Left forelimb (tissue), 1 donor: ENCODE data around the gene PGBD1.

Experiments
- DNase-seq: peaks from one replicate; pipeline ENCODE4 v3.0.0-alpha.2; 2018; ENCODE audit warnings: low spot score

The PGBD1 gene

GRCh38 chr6:28281288-28282064 is at the start of gene PGBD1:
PGBD1 (plus strand) TSS chr6:28281572; CDS start chr6:28283814, 2,242 bp downstream.
- peak; percentile 83 for DNase-seq

- DNase-seq, result no peak
These were observed 48.6 kb upstream of the PGBD1 start for GRCh38 chr6:28232785-28233184.

GRCh38 chr6:28235912-28236452 is 45.4 kb upstream of the PGBD1 start:
- DNase-seq, result no peak

GRCh38 chr6:28239636-28240035 is 41.7 kb upstream of the PGBD1 start:
- DNase-seq, result no peak

- no peak for DNase-seq
These were observed 40.9 kb upstream of the PGBD1 start for GRCh38 chr6:28240471-28240870.

GRCh38 chr6:28243946-28244345 is 37.4 kb upstream of the PGBD1 start:
- no peak for DNase-seq

GRCh38 chr6:28245206-28245941 is 36.0 kb upstream of the PGBD1 start:
- no peak for DNase-seq

GRCh38 chr6:28248916-28249315 is 32.5 kb upstream of the PGBD1 start:
- no peak for DNase-seq

GRCh38 chr6:28250747-28251146 is 30.6 kb upstream of the PGBD1 start:
- no peak for DNase-seq

- no peak for DNase-seq
These were observed 29.7 kb upstream of the PGBD1 start for GRCh38 chr6:28251661-28252008.

GRCh38 chr6:28252009-28252975 is 29.1 kb upstream of the PGBD1 start, which contains the start of gene ZKSCAN4:
ZKSCAN4 (minus strand) TSS chr6:28252269; CDS start chr6:28251980, 289 bp downstream.
- DNase-seq, result peak; percentile 79

GRCh38 chr6:28254121-28254519 is 27.3 kb upstream of the PGBD1 start:
- DNase-seq, result no peak

GRCh38 chr6:28257042-28257441 is 24.3 kb upstream of the PGBD1 start:
- DNase-seq, result no peak

- peak; percentile 75 for DNase-seq
These were observed 22.2 kb upstream of the PGBD1 start, which contains the start of gene NKAPL for GRCh38 chr6:28258877-28259777. NKAPL (plus strand) TSS chr6:28259297; CDS start chr6:28259372, 75 bp downstream.

- DNase-seq, result no peak
These were observed 17.4 kb upstream of the PGBD1 start for GRCh38 chr6:28263922-28264321.

- DNase-seq, result no peak
These were observed 16.5 kb upstream of the PGBD1 start for GRCh38 chr6:28264834-28265401.

GRCh38 chr6:28266563-28266961 is 14.8 kb upstream of the PGBD1 start:
- DNase-seq, result no peak

GRCh38 chr6:28266962-28267694 is 14.2 kb upstream of the PGBD1 start, which contains the start of gene ZSCAN26:
ZSCAN26 (plus strand) TSS chr6:28267143; CDS start chr6:28271920, 4,777 bp downstream.
- DNase-seq, result peak; percentile 87

- no peak for DNase-seq
These were observed 13.7 kb upstream of the PGBD1 start for GRCh38 chr6:28267695-28268059.

GRCh38 chr6:28269492-28269891 is 11.9 kb upstream of the PGBD1 start:
- DNase-seq, result no peak
